HEK293T (cell line): ENCODE results near the gene RTTN.

Source experiments
- BHLHE40 ChIP-seq: fragments of 450-650 bp; IDR thresholded peaks from 2 replicates; pipeline ENCODE4 v1.6.1; 2016; ENCODE audit warnings: mild to moderate bottlenecking, moderate library complexity, borderline replicate concordance
- CTBP1 ChIP-seq: fragments of 450-650 bp; IDR thresholded peaks from 2 replicates; pipeline ENCODE4 v1.6.1; 2016; ENCODE audit warnings: borderline replicate concordance
- ELF4 ChIP-seq: fragments of 450-650 bp; IDR thresholded peaks from 2 replicates; pipeline ENCODE4 v1.6.1; 2017; ENCODE audit warnings: antibody characterized with exemption
- FOXA1 ChIP-seq: fragments of 450-650 bp; IDR thresholded peaks from 2 replicates; pipeline ENCODE4 v1.6.1; 2016; ENCODE audit warnings: mild to moderate bottlenecking
- FOXK2 ChIP-seq: fragments of 450-650 bp; IDR thresholded peaks from 2 replicates; pipeline ENCODE4 v1.6.1; 2016; ENCODE audit warnings: mild to moderate bottlenecking
- FOXM1 ChIP-seq: fragments of 450-650 bp; IDR thresholded peaks from 2 replicates; pipeline ENCODE4 v1.6.1; 2017; ENCODE audit warnings: mild to moderate bottlenecking, borderline replicate concordance
- HDGF ChIP-seq: fragments of 450-650 bp; IDR thresholded peaks from 2 replicates; pipeline ENCODE4 v1.6.1; 2017; ENCODE audit warnings: antibody characterized with exemption, borderline replicate concordance
- SP1 ChIP-seq: fragments of 450-650 bp; IDR thresholded peaks from 2 replicates; pipeline ENCODE4 v1.6.1; 2017
- SUZ12 ChIP-seq: fragments of 450-650 bp; IDR thresholded peaks from 2 replicates; pipeline ENCODE4 v1.6.1; 2016; ENCODE audit warnings: mild to moderate bottlenecking
- TARDBP ChIP-seq: fragments of 450-650 bp; IDR thresholded peaks from 2 replicates; pipeline ENCODE4 v1.6.1; 2016
- ZNF384 ChIP-seq: fragments of 450-650 bp; IDR thresholded peaks from 2 replicates; pipeline ENCODE4 v1.6.1; 2016
- TF ChIP-seq, protein P1 (sequence below): fragments of 450-650 bp; IDR thresholded peaks from 2 replicates; pipeline ENCODE4 v1.6.1; 2016

DNA sequence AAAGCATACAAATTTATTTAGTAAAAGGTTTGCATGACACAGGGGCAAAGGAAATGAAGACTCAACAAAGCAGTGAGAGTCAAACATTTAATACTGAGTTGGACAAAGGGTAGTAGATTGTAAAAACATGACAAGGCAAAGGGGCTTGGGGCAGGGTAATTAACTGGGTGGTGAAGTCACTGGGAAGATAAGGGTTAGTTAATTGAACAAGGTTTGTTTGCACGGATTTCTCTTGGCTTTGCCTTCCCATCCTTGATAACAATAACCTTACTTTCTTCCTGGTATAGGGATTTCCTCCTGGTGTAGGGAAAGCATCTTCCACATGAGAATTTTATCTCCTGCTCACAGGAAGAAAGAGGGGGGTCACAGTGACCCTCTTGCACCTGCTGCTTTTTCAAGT, 26.8 kb upstream of the RTTN start:
- no peak for TF ChIP-seq FOXK2
- TF ChIP-seq HDGF = no peak
- TF ChIP-seq CTBP1 = no peak
- no peak for TF ChIP-seq ELF4
- TF ChIP-seq BHLHE40 = no peak
- no peak for TF ChIP-seq SP1
- TF ChIP-seq SUZ12 = no peak
- no peak for TF ChIP-seq FOXM1
- TF ChIP-seq ZNF384 = no peak
- no peak for TF ChIP-seq FOXA1
- TF ChIP-seq, protein P1, sequence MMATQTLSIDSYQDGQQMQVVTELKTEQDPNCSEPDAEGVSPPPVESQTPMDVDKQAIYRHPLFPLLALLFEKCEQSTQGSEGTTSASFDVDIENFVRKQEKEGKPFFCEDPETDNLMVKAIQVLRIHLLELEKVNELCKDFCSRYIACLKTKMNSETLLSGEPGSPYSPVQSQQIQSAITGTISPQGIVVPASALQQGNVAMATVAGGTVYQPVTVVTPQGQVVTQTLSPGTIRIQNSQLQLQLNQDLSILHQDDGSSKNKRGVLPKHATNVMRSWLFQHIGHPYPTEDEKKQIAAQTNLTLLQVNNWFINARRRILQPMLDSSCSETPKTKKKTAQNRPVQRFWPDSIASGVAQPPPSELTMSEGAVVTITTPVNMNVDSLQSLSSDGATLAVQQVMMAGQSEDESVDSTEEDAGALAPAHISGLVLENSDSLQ = no peak
- TF ChIP-seq TARDBP = no peak
